WERI-Rb-1 (cell line): Measurements from ENCODE around the gene CRYBG3.

Source experiments
- DNase-seq: peaks from one replicate; pipeline ENCODE4 v3.0.0-alpha.2; 2020
- H3K27ac ChIP-seq: fragments of 250-450 bp; sonication (Bioruptor Pico); 2 replicates; pipeline ENCODE4 v1.5.1; 2020; ENCODE audit warnings: mild to moderate bottlenecking, moderate library complexity
- H3K27me3 ChIP-seq: fragments of 250-450 bp; sonication (Bioruptor Pico); 2 replicates; pipeline ENCODE4 v1.5.1; 2021; ENCODE audit warnings: mild to moderate bottlenecking, low read depth, moderate library complexity; ENCODE audit not compliant: insufficient read depth, severe bottlenecking
- H3K36me3 ChIP-seq: fragments of 250-450 bp; sonication (Bioruptor Pico); 2 replicates; pipeline ENCODE4 v1.5.1; 2020; ENCODE audit warnings: mild to moderate bottlenecking, moderate library complexity
- H3K4me3 ChIP-seq: 2 replicates; pipeline ENCODE4 v1.5.1; 2011; ENCODE audit warnings: low read depth, mild to moderate bottlenecking, control low read depth, low read length
- H3K9me3 ChIP-seq: fragments of 250-450 bp; sonication (Bioruptor Pico); 2 replicates; pipeline ENCODE4 v1.5.1; 2021; ENCODE audit warnings: mild to moderate bottlenecking, moderate library complexity; ENCODE audit not compliant: severe bottlenecking
- TF ChIP-seq, protein P1 (sequence below): IDR thresholded peaks from 2 replicates; pipeline ENCODE4 v1.5.1; 2011; ENCODE audit warnings: low read depth, mild to moderate bottlenecking, control low read depth, inconsistent platforms, low read length

CRYBG3 gene

DNA sequence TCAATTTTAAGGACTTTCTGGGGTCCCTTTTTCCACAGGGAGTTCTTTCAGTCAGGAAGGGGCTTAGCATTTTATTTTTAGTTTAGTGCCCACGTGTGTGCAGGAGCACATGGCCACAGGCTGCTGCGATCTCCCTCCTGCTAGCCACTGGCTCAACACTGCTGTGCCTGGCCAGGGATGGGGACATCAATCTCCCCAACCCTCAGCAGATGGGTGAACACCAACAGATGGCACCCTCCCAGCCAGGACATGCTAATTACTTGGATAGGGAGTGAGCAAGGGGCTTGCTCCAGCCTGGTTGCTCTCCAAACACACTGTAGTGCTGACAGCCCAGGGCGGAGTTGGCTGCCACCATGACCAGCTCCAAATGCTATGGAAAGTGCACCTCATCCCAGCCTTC, 157.8 kb downstream of the CRYBG3 start:
- H3K9me3 ChIP-seq, result no peaks in the 10 kb centered on the region
- H3K27me3 ChIP-seq, result no peaks in the 10 kb centered on the region
- H3K27ac ChIP-seq, result peak overlapping the region; percentile 75
- H3K4me3 ChIP-seq, result no peak overlapping the region
- DNase-seq, result peak; percentile 95
- TF ChIP-seq, protein P1, sequence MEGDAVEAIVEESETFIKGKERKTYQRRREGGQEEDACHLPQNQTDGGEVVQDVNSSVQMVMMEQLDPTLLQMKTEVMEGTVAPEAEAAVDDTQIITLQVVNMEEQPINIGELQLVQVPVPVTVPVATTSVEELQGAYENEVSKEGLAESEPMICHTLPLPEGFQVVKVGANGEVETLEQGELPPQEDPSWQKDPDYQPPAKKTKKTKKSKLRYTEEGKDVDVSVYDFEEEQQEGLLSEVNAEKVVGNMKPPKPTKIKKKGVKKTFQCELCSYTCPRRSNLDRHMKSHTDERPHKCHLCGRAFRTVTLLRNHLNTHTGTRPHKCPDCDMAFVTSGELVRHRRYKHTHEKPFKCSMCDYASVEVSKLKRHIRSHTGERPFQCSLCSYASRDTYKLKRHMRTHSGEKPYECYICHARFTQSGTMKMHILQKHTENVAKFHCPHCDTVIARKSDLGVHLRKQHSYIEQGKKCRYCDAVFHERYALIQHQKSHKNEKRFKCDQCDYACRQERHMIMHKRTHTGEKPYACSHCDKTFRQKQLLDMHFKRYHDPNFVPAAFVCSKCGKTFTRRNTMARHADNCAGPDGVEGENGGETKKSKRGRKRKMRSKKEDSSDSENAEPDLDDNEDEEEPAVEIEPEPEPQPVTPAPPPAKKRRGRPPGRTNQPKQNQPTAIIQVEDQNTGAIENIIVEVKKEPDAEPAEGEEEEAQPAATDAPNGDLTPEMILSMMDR, result peak; percentile 65
- H3K36me3 ChIP-seq, result no peaks in the 10 kb centered on the region

DNA sequence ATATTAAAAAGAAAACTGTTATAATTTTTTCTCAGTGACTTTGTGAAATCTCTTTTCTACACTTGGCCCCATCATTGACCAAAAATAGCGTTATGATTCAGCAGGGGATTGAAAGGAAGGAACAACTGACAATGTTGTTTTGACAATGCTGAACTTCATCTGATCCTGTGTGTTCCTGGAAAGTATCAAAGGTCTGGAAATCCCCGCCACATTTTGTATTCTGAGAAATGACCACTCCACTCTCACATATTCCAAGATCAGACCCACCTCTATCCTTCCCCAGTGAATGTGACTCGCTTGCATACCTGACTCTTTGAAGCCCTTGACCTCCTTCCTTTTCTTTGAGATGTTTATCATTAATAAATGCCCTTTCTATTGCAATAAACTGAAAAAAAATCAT, 160.1 kb downstream of the CRYBG3 start:
- Histone ChIP-seq H3K9me3 (no peaks in the 10 kb centered on the region), H3K36me3 (no peaks in the 10 kb centered on the region), H3K27me3 (no peaks in the 10 kb centered on the region), H3K27ac (peak overlapping the region; percentile 79; the same call in 1 of the 2 replicates), H3K4me3 (no peak overlapping the region)
- TF ChIP-seq, protein P1, result no peak
- DNase-seq, result no peak

DNA sequence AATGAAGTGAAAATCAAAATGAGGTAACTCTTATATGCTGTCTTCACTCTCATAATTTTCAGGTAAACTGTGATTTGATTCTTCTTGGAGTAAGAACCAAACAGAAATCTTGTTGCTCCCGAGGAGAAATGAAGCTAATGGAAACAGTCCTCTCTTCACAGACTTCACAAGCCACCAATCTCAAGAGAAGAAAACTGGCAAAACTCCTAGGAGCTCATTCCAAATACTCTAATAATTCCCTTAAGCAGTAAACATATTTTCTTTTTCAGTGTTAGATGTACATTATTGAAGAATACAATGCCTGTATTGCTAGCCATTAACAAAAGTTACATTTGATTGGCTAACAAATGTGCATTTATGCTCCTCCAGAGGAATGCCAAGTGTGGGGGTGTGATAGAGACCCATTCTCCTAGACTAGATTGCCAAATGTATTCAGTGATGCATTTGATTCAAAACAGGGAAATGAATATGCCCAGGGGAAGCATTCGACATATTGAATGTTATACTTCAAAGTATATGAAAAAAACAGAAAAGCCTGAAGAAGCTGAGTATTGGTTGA, 162.2 kb downstream of the CRYBG3 start:
- peak overlapping the region; percentile 79 for H3K27ac ChIP-seq
- H3K4me3 ChIP-seq, result no peak overlapping the region
- no peaks in the 10 kb centered on the region for H3K36me3 ChIP-seq
- H3K9me3 ChIP-seq, result peaks cover 2% of the 10 kb centered on the region
- DNase-seq, result no peak
- TF ChIP-seq, protein P1, result no peak
- no peaks in the 10 kb centered on the region for H3K27me3 ChIP-seq

DNA sequence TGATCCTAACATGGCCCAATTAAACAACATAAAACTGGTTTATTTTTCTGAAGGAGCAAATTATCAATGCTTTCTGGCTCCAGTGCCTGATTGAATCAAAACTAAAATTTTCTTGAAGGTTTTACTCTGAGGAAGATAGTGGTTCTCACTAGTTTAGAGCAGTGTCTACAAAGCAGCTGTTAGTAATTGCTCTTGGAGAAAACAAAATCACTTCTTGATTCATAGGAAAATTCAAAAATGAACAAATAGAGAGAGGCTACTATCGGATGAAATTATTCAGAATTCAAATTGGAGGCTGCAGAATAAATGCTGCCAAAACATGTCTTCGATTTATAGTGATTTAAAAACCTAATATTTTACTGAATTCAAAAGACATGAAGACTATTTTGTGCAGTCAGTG, 165.5 kb downstream of the CRYBG3 start:
- DNase-seq, result no peak
- TF ChIP-seq, protein P1, result no peak
- H3K27ac ChIP-seq, result no peak overlapping the region
- H3K27me3 ChIP-seq, result no peaks in the 10 kb centered on the region
- H3K4me3 ChIP-seq, result no peak overlapping the region
- H3K9me3 ChIP-seq, result peaks cover 2% of the 10 kb centered on the region
- H3K36me3 ChIP-seq, result no peaks in the 10 kb centered on the region

DNA sequence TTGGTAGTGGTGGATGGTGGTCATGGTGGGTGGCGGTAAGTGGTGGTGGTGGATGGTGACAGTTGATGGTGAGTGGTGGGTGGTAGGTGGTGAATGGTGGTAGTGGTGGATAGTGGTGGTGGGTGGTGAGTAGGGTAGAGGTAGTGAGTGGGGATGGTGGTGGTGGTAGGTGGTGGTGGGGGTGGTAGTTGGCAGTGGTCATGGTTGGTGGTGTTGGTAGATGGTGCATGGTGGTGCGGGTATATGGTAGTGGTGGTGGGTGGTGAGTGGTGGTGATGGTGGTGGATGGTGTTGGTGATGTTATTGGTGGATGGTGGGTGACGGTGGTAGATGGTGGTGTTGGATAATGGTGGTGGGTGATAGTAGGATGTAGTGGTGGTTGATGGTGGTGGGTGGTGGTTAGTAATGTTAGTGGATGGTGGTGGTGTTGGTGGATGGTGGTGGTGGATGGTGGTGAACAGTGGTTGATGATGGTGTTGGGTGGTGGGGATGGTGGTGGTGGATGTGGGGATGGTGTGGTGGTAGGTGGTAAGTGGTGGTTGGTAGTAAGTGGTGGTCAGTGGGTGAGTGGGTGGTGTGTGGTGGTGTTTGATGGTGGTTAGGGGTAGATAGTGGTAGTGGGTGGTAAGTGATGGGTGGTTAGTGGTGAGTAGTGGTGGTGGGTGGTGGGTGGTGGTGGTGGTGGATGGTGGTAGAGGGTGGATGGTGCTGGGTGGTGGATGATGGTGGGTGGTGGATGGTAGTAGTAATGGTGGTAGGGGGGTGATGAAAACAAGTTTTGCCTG, 167.2 kb downstream of the CRYBG3 start:
- TF ChIP-seq, protein P1, result no peak
- Histone ChIP-seq H3K9me3 (peaks cover 2% of the 10 kb centered on the region), H3K36me3 (no peaks in the 10 kb centered on the region), H3K27ac (no peak overlapping the region), H3K27me3 (no peaks in the 10 kb centered on the region), H3K4me3 (no peak overlapping the region)
- no peak for DNase-seq
